ENCODE results near the gene C11orf54. TPM values are rescaled to one million over a fixed set of nuclear protein-coding genes. Genes with fewer than 3 reads are reported as not detected.

The C11orf54 gene
- total and polyA plus RNA-seq, 10 of the 15 experiments (the other 5 are each of a cell fraction or from before 2014, with no cell fraction given) = 15.1 to 32.3 (median 26.8) TPM

DNA sequence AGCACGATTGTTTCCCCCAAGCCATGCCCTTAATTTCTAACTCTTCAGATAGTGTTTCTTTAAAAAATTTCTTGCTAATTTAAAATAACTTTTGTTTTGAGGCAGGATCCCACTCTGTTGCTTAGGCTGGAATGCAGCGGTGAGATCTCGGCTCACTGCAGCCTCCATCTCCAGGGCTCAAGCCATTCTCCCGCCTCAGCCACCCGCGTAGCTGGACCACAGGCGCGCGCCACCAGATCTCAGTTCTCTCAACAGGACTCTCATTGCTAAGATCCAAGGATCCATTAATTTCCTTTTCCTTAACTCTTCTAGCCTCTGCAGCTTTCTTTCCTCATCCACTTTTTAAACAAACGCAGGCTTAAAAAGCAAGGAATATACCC is 42.3 kb downstream of the C11orf54 start:
- Histone ChIP-seq H3K79me2 (ENCODE audit: control insufficient read depth, insufficient read depth, low read length) (peaks cover 50% of the 10 kb centered on the region), H3K27ac (ENCODE audit: control insufficient read depth, insufficient read depth) (peak overlapping the region; percentile 95), H3K4me1 (ENCODE audit: control insufficient read depth, insufficient read depth, low read length) (no peaks in the 10 kb centered on the region; the same call in 1 of the 2 replicates), H3K36me3 (ENCODE audit: control insufficient read depth in 2 of 2, insufficient read depth in 2 of 2, low read length in 1 of 2) (peaks cover 0 to 10% of the 10 kb centered on the region in 2 experiments; a peak in 1 of 4 replicates), H3K9me3 (replicated peaks; ENCODE audit: control insufficient read depth, insufficient read depth, low read length) (no peaks in the 10 kb centered on the region), H3K4me3 (peak overlapping the region; percentile 80), H3K9ac (ENCODE audit: control insufficient read depth, insufficient read depth, low read length) (peak overlapping the region; percentile 99), H2AFZ (ENCODE audit: control insufficient read depth, low read depth, low read length) (peak overlapping the region; percentile 74), H3K4me2 (ENCODE audit: control insufficient read depth, insufficient read depth) (peak overlapping the region; percentile 71), H4K20me1 (ENCODE audit: control insufficient read depth, insufficient read depth) (0 out of 2 replicates have a peak, but pooled peaks cover 3% of the 10 kb centered on the region), H3K27me3 (replicated peaks in 1 of 2; ENCODE audit: control insufficient read depth in 2 of 2, insufficient read depth in 2 of 2, low read length in 1 of 2) (no peaks in the 10 kb centered on the region)
- ChIA-PET RAD21 (ENCODE audit: unreplicated experiment) (interaction anchor here (0.5 to 2.9 kb wide), 12 partner anchors 27 to 673 kb away, joined by 3 to 40 read pairs (median 4); partner anchors contain the start of genes C11orf54, CEP295, PANX1 and TAF1D), SMC1A (ENCODE audit: uncharacterized antibody, unreplicated experiment) (interaction anchor here (0.7 to 4.9 kb wide), 14 partner anchors 16 to 549 kb away, joined by 3 to 74 read pairs (median 4); partner anchors contain the start of genes C11orf54, CEP295 and TAF1D), CTCF (interaction anchor here (0.6 to 3.5 kb wide), 18 partner anchors 11 to 668 kb away, joined by 3 to 36 read pairs (median 4); partner anchors contain the start of genes C11orf54 and TAF1D), POLR2A (interaction anchor here (0.5 to 5.2 kb wide), 9 partner anchors 9 to 352 kb away, joined by 3 to 85 read pairs (median 4); partner anchors contain the start of genes C11orf54, CEP295 and TAF1D)
- DNase-seq (ENCODE audit: low read depth, low spot score) = no peak
- intact Hi-C loops (cut with micrococcal nuclease; ENCODE audit: unreplicated experiment) = loop anchor here (1.0 to 10.0 kb wide), 3 partner anchors 42 to 589 kb away; partner anchors contain the start of genes C11orf54, SLC36A4 and TAF1D
- BruUV-seq (replicated peaks) = TSS peak; percentile 86
- 3% methylated on average over 10 of the region's 10 CpGs for WGBS (ENCODE audit: insufficient coverage, insufficient replicate concordance, low lambda C conversion rate, missing lambda C conversion rate)
- in situ Hi-C loops (cut with MboI) = no loop called here
- peak; percentile 61 for ATAC-seq
- TF ChIP-seq, protein P1, sequence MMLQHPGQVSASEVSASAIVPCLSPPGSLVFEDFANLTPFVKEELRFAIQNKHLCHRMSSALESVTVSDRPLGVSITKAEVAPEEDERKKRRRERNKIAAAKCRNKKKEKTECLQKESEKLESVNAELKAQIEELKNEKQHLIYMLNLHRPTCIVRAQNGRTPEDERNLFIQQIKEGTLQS (IDR thresholded peaks at IDR 0.05; ENCODE audit: borderline replicate concordance, extremely low read depth, low read depth, low read length) = no peak
- TF ChIP-seq, protein P2, sequence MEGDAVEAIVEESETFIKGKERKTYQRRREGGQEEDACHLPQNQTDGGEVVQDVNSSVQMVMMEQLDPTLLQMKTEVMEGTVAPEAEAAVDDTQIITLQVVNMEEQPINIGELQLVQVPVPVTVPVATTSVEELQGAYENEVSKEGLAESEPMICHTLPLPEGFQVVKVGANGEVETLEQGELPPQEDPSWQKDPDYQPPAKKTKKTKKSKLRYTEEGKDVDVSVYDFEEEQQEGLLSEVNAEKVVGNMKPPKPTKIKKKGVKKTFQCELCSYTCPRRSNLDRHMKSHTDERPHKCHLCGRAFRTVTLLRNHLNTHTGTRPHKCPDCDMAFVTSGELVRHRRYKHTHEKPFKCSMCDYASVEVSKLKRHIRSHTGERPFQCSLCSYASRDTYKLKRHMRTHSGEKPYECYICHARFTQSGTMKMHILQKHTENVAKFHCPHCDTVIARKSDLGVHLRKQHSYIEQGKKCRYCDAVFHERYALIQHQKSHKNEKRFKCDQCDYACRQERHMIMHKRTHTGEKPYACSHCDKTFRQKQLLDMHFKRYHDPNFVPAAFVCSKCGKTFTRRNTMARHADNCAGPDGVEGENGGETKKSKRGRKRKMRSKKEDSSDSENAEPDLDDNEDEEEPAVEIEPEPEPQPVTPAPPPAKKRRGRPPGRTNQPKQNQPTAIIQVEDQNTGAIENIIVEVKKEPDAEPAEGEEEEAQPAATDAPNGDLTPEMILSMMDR (IDR thresholded peaks at IDR 0.05 in 2 of 3, conservative IDR thresholded peaks at IDR 0.05 in 1 of 3; ENCODE audit: control insufficient read depth in 2 of 3, extremely low read depth in 1 of 3, insufficient read depth in 1 of 3, low read depth in 3 of 3, low read length in 3 of 3) = peak in 1 of 3 experiments; percentile 12; a peak in 1 of 6 replicates
- 0 out of 2 replicates have a peak, but pooled peaks have one; percentile 45 for TF ChIP-seq MTA2 (IDR thresholded peaks at IDR 0.05; ENCODE audit: low read depth)
- TF ChIP-seq IKZF1 (conservative IDR thresholded peaks at IDR 0.05) = peak; percentile 6; the same call in 1 of the 2 replicates
- TF ChIP-seq, protein P3, sequence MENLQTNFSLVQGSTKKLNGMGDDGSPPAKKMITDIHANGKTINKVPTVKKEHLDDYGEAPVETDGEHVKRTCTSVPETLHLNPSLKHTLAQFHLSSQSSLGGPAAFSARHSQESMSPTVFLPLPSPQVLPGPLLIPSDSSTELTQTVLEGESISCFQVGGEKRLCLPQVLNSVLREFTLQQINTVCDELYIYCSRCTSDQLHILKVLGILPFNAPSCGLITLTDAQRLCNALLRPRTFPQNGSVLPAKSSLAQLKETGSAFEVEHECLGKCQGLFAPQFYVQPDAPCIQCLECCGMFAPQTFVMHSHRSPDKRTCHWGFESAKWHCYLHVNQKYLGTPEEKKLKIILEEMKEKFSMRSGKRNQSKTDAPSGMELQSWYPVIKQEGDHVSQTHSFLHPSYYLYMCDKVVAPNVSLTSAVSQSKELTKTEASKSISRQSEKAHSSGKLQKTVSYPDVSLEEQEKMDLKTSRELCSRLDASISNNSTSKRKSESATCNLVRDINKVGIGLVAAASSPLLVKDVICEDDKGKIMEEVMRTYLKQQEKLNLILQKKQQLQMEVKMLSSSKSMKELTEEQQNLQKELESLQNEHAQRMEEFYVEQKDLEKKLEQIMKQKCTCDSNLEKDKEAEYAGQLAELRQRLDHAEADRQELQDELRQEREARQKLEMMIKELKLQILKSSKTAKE (IDR thresholded peaks at IDR 0.05; ENCODE audit: low read depth, poor library complexity, severe bottlenecking) = peak; percentile 56
- TF ChIP-seq IKZF2 (IDR thresholded peaks at IDR 0.05) = peak in 1 of 2 experiments; percentile 32; a peak in 1 of 4 replicates
- peak; percentile 89; the same call in 1 of the 2 replicates for TF ChIP-seq RB1 (IDR thresholded peaks at IDR 0.05; ENCODE audit: borderline replicate concordance)
- TF ChIP-seq, protein P4, sequence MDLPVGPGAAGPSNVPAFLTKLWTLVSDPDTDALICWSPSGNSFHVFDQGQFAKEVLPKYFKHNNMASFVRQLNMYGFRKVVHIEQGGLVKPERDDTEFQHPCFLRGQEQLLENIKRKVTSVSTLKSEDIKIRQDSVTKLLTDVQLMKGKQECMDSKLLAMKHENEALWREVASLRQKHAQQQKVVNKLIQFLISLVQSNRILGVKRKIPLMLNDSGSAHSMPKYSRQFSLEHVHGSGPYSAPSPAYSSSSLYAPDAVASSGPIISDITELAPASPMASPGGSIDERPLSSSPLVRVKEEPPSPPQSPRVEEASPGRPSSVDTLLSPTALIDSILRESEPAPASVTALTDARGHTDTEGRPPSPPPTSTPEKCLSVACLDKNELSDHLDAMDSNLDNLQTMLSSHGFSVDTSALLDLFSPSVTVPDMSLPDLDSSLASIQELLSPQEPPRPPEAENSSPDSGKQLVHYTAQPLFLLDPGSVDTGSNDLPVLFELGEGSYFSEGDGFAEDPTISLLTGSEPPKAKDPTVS (IDR thresholded peaks at IDR 0.05; ENCODE audit: low read depth, low read length) = 0 out of 2 replicates have a peak, but pooled peaks have one; percentile 47
- no peak for TF ChIP-seq EZH2 (IDR thresholded peaks at IDR 0.05; ENCODE audit: borderline replicate concordance, control insufficient read depth, low read depth, low read length)
- TF ChIP-seq YBX1 (IDR thresholded peaks at IDR 0.05) = no peak
- TF ChIP-seq, protein P5, sequence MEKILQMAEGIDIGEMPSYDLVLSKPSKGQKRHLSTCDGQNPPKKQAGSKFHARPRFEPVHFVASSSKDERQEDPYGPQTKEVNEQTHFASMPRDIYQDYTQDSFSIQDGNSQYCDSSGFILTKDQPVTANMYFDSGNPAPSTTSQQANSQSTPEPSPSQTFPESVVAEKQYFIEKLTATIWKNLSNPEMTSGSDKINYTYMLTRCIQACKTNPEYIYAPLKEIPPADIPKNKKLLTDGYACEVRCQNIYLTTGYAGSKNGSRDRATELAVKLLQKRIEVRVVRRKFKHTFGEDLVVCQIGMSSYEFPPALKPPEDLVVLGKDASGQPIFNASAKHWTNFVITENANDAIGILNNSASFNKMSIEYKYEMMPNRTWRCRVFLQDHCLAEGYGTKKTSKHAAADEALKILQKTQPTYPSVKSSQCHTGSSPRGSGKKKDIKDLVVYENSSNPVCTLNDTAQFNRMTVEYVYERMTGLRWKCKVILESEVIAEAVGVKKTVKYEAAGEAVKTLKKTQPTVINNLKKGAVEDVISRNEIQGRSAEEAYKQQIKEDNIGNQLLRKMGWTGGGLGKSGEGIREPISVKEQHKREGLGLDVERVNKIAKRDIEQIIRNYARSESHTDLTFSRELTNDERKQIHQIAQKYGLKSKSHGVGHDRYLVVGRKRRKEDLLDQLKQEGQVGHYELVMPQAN (conservative IDR thresholded peaks at IDR 0.05) = peak; percentile 63
- TF ChIP-seq SMAD5 (IDR thresholded peaks at IDR 0.05; ENCODE audit: low read depth) = no peak
- TF ChIP-seq ATF7 (IDR thresholded peaks at IDR 0.05; ENCODE audit: low read depth) = 0 out of 2 replicates have a peak, but pooled peaks have one; percentile 32
- no peak for FAIRE-seq
